Osteocyte (in vitro differentiated cells): ENCODE measurements around the gene PTK7. TPM values are rescaled to one million over a fixed set of nuclear protein-coding genes. Genes with fewer than 3 reads are reported as not detected.
"Not testable (repeated sequence)": the region's sequence is repeated elsewhere in the genome, so short reads cannot be mapped to it uniquely, and the experiment has no call there.

Experiments
- DNase-seq: peaks from one replicate; pipeline ENCODE4 v3.0.0; 2021; ENCODE audit warnings: mixed read lengths; ENCODE audit not compliant: unreplicated experiment; ENCODE audit errors: extremely low spot score
- H3K27ac Mint-ChIP-seq: one replicate; pipeline ENCODE4 v1.8.0; 2021; ENCODE audit warnings: mild to moderate bottlenecking, mixed read lengths; ENCODE audit not compliant: unreplicated experiment
- H3K27me3 Mint-ChIP-seq: one replicate; pipeline ENCODE4 v1.8.0; 2021; ENCODE audit warnings: mixed read lengths; ENCODE audit not compliant: unreplicated experiment
- H3K36me3 Mint-ChIP-seq: one replicate; pipeline ENCODE4 v1.8.0; 2021; ENCODE audit warnings: mixed read lengths; ENCODE audit not compliant: unreplicated experiment
- H3K4me1 Mint-ChIP-seq: one replicate; pipeline ENCODE4 v1.8.0; 2021; ENCODE audit warnings: mixed read lengths; ENCODE audit not compliant: unreplicated experiment
- H3K4me3 Mint-ChIP-seq: one replicate; pipeline ENCODE4 v1.8.0; 2021; ENCODE audit warnings: mild to moderate bottlenecking, moderate library complexity, mixed read lengths; ENCODE audit not compliant: unreplicated experiment
- H3K9me3 Mint-ChIP-seq: one replicate; pipeline ENCODE4 v1.8.0; 2021; ENCODE audit warnings: mixed read lengths; ENCODE audit not compliant: unreplicated experiment
- total RNA-seq: library from RNA; stranded (reverse); gene quantifications from 2 replicates; pipeline ENCODE4 v1.2.1, GENCODE V29; 2021
- TF ChIP-seq, protein P1 (sequence below): fragments of 200-600 bp; sonication (generic); IDR thresholded peaks from 2 replicates; pipeline ENCODE4 v1.5.0; 2021; ENCODE audit warnings: antibody characterized with exemption, mild to moderate bottlenecking, moderate library complexity

PTK7 gene
- total RNA-seq, 1 donor from 2014 or later, result 183 TPM

DNA sequence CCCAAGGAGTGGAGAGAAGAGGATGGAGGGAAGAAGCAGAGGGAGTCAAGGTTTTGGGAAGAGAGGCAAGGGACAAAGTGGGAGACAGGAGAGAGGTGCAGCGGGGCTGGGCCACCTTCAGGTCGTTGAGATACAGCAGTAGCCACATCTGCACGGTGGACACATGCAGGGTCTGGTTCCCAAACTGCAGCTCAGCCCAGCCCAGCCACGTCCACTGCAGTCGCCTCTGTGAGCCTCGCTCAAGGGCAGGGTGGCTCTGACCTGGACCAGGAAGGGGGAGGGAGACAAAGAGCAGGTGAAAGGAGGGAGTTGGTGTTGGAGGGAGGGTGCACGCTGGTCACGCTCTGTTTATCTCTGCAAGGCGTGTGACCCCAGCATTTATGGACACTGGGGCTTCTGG, 37.4 kb upstream of the PTK7 start:
- no peaks in the 10 kb centered on the region for H3K4me1 Mint-ChIP-seq
- H3K27ac Mint-ChIP-seq, result no peak overlapping the region
- H3K4me3 Mint-ChIP-seq, result no peak overlapping the region
- peaks cover 45% of the 10 kb centered on the region for H3K36me3 Mint-ChIP-seq
- DNase-seq, result no peak
- H3K27me3 Mint-ChIP-seq, result no peaks in the 10 kb centered on the region
- no peaks in the 10 kb centered on the region for H3K9me3 Mint-ChIP-seq
- TF ChIP-seq, protein P1, sequence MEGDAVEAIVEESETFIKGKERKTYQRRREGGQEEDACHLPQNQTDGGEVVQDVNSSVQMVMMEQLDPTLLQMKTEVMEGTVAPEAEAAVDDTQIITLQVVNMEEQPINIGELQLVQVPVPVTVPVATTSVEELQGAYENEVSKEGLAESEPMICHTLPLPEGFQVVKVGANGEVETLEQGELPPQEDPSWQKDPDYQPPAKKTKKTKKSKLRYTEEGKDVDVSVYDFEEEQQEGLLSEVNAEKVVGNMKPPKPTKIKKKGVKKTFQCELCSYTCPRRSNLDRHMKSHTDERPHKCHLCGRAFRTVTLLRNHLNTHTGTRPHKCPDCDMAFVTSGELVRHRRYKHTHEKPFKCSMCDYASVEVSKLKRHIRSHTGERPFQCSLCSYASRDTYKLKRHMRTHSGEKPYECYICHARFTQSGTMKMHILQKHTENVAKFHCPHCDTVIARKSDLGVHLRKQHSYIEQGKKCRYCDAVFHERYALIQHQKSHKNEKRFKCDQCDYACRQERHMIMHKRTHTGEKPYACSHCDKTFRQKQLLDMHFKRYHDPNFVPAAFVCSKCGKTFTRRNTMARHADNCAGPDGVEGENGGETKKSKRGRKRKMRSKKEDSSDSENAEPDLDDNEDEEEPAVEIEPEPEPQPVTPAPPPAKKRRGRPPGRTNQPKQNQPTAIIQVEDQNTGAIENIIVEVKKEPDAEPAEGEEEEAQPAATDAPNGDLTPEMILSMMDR, result no peak

DNA sequence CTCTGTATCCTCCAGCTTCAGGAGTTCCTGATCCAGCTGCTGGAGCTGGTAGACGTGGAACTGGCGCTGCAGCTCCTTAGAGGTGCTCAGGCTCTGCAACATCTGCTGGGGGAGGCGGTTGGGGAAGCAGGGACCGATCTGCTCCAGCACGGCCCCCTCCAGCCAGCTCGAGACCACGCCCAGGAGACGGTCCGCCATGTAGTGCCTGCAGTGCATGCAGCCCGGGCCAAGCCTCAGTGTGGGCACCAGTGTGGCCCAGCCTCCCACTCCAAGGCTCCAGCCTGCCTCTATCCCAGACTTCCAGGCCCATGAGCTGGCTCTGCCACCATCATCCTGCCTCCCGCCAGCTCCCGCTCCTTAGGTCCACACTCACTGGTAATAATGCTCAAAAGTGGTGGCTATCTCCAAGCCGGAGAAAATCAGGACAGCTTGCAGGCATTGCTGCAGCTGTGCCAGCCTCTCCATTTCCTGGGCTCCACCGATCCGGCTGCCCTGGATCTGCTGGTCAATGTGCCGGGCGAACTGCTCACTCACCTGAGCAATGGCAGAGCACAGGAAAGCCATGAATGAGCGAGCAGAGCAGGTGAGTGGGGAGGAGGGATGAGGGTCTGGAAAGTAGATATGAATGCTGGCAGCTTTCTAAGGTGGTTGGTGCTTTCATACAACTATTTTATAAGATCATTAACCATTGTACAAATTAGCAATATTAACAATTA, 35.4 kb upstream of the PTK7 start:
- H3K27me3 Mint-ChIP-seq, result no peaks in the 10 kb centered on the region
- TF ChIP-seq, protein P1, result no peak
- no peak for DNase-seq
- H3K4me1 Mint-ChIP-seq, result no peaks in the 10 kb centered on the region
- no peaks in the 10 kb centered on the region for H3K9me3 Mint-ChIP-seq
- H3K4me3 Mint-ChIP-seq, result no peak overlapping the region
- no peak overlapping the region for H3K27ac Mint-ChIP-seq
- H3K36me3 Mint-ChIP-seq, result peaks cover 52% of the 10 kb centered on the region

DNA sequence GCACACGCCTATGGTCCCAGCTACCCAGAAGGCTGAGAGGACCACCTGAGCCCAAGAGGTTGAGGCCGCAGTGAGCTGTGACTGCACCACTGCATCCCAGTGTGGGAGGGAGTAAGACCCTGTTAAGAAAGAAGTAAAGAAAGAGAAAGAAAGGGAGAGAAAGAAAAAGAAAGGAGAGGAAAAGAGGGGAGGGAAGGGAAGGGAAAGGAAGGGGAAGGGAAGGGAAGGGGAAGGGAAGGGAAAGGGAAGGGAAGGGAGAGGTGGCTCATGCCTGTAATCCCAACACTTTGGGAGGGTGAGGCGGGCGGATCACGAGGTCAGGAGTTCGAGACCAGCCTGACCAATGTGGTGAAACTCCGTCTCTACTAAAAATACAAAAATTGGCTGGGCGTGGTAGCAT, 34.6 kb upstream of the PTK7 start:
- H3K36me3 Mint-ChIP-seq, result peaks cover 57% of the 10 kb centered on the region
- H3K27ac Mint-ChIP-seq, H3K9me3 Mint-ChIP-seq, H3K27me3 Mint-ChIP-seq, DNase-seq, H3K4me1 Mint-ChIP-seq, H3K4me3 Mint-ChIP-seq: not testable (repeated sequence)

DNA sequence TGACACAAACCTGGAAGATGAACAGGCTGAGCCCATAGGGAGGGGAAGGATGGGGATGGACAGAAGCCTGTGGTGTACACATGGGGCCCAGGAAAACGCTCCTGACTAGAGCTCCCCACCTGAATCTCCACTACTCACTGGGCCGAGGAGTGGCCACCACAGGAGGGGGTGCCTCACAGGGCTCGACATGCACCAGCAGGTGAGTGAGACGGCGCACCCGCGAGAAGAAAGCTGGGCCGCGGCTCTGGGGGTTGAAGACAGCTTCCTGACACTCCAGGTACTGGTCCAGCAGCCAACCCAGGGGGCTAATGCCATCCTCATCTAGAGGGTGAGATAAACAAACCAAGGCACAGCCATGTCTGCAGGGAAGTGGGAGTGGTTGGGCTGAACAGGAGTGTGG, 32.8 kb upstream of the PTK7 start:
- H3K4me3 Mint-ChIP-seq, result no peak overlapping the region
- H3K27ac Mint-ChIP-seq, result no peak overlapping the region
- peaks cover 53% of the 10 kb centered on the region for H3K36me3 Mint-ChIP-seq
- DNase-seq, result no peak
- H3K4me1 Mint-ChIP-seq, result no peaks in the 10 kb centered on the region
- no peaks in the 10 kb centered on the region for H3K9me3 Mint-ChIP-seq
- TF ChIP-seq, protein P1, result no peak
- no peaks in the 10 kb centered on the region for H3K27me3 Mint-ChIP-seq

DNA sequence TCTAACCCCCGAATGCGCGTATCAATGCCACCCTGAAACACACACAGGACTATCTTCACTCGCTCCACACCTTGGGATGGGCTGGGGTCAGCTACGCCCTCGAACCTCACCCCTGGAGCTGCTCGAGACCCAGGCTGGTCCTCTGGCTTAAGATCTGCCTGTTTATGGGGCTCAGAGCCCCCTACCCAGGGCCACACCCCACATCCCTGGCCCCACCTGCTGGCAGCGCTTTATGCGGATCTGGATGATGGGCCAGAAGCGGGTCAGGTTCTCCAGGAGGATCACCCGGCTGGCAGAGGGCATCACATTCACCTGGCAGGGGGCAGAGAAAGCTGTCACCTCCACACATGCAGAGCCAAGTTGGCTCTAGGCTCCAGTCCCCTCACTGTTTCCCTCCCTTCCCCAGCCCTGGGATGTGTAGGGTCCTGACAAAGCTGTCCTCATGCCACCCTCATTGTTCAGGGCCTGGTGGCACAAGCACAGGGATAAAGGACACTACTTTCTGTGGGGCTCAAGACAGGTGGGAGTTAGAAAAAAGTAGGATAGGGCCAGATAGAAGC, 30.7 kb upstream of the PTK7 start:
- TF ChIP-seq, protein P1, result no peak
- H3K27ac Mint-ChIP-seq, result no peak overlapping the region
- peaks cover 55% of the 10 kb centered on the region for H3K36me3 Mint-ChIP-seq
- no peak overlapping the region for H3K4me3 Mint-ChIP-seq
- no peaks in the 10 kb centered on the region for H3K27me3 Mint-ChIP-seq
- H3K4me1 Mint-ChIP-seq, result peaks cover under 1% of the 10 kb centered on the region
- DNase-seq, result no peak
- H3K9me3 Mint-ChIP-seq, result no peaks in the 10 kb centered on the region
